NCI-H2196 (cell line): ENCODE results near the gene POLR2C.
"Not testable (repeated sequence)": the region's sequence is repeated elsewhere in the genome, so short reads cannot be mapped to it uniquely, and the experiment has no call there.

Experiments
- DNase-seq: peaks from one replicate; lab custom pipeline; 2025; ENCODE audit not compliant: unreplicated experiment; lab: John Stamatoyannopoulos, UW

The POLR2C gene

DNA sequence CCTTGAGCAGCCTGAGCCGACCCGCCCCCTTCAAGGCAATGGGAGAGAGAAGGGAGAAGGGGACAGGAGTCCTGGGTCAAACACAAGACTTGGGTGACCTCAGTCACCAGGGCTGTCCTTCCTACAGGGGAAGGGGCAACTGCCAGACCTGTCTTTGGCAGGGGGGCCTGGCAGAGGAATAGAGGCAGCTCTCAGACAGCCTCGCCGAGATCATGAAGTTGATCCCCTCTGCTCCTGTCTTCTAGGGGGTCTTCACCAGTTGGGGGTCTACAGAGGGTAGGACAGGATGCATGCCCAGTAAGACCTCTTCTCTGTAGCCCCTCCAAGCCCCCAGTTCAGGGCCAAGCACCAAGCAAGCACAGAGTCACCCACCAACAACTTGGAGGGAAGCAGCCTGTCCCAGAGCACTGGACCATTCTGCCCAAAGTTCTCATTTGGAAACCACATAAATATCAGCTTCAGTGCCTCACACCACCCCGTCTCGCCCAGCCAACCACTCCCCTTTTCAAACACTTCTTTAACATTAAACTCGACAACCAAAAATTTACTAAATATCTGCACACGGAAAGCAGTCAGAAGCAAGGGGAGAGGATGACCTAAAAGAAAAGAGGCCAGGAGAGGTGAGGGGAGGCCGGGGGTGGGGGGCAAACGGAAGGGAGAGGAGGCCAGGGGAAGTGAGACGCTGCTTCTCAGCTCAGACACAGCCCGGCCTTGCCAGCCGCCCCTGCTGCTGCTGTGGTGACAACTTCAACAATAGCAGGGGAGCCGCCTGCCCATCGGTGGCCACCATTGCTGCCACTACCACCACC lies 16.1 kb downstream of the POLR2C start:
- DNase-seq, result no peak

DNA sequence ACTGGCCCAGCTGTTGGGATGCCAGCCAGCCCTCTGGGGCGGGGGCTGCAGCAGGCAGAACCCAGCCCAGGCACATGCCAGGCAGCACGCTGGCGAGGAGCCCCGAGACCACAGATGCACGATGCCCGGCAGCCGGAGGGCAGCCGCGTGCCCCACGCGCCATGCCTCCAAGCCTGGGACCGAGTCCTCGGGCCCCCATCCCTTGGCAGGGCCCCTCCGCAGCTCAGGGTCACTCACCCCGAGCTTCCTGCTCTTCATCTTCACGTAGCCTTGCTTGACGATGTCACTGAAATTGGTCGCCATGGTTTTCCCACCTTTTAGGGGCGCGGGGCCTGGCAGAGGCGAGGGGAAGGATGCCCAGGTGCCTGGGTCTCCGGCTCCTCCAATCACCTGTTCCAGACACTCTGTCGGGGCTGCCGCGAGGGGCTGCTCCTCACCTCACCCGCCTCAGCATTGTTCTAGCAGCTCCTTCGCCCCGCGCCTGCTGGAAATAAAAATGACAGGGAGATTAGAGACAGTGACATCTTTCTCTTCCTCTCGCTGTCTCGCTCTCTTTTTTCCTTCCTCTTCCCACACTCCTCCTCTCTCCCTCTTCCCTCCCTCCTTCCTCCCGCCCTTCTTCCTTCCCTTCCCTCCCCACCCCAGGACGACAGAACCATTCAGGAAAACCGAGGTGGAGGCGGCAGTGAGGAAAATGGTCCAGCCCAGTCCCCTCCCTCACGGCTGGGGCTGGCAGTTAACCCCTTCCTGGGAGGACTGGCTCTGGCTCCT lies 16.9 kb downstream of the POLR2C start:
- no peak for DNase-seq

DNA sequence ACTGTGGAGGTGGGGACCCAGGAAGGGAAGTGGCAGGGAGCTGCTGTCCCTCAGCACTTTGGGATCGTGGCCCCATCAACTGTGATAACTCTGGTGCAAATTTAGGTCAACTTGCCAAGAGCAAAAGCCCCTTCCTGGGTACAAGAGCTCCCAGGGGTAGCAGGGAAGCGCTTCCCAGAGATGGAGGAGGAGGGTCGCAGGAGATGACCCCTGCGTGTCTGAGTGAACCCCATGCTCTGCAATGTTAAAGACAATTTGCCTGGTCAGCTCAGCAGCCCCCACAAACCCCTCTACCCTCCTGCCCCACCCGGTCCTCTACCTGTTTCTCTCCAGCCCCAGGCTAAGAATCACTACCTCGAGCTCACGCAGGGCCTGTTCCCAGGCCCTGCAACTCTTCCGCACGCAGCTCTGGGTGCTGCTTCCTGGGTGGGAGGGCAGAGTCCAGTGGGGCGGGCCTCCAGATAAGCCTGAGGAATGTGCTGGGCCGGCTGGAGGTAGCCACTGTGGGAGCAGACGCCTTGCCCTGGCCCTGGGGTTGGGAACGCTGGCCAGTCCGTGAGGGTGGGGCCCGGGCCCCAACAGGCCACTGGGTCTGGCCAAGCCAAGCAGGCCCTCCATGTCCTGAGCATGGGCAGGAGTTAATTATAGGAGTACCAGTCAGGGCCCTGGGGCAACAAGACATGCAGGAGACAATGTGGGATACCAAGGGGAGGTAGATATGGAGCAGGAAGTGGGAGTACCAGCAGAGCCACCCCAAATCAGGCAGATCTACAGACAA lies 17.7 kb downstream of the POLR2C start:
- no peak for DNase-seq

DNA sequence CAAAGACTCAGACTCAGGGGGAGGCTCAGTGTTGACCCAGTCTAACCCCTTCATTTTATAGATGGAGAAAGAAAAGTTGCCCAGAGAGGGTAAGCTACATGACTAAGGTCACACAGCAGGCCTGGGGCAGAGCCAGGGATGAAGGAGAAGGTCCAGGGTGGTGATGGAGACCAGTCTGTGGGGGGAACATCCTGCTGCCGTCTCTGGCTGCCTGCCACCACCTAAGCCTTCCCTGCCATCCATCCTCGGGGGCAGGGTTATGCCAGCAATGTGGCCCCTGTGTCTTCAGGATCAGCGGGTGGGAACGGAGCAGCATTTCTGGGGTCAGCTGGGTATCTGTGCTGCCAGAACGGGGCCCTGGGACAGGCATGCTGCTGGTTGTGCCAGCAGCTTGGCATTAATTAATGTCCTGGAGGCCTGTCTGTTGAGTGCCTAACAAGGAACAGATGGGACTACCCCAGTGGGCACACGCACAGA lies 18.3 kb downstream of the POLR2C start:
- no peak for DNase-seq

DNA sequence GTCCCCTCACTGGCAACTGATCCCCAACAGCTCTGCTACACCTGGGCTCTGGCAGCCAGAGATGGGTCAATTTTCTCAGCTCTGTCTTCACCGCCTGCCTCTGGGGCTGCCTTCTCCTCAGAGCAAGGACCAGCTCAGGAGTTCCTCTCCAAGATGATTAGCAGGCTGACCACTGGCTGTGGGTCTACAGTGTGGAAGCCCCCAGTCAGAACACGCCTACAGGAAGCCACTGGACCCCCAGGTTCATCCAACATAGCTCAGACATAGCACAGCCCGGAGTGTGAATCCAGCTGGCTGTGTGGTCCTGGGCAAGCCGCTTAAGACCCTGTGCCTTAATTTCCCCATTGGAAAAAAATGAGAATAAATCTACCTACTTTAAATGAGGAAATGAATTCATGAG lies 18.9 kb downstream of the POLR2C start:
- DNase-seq, result no peak

DNA sequence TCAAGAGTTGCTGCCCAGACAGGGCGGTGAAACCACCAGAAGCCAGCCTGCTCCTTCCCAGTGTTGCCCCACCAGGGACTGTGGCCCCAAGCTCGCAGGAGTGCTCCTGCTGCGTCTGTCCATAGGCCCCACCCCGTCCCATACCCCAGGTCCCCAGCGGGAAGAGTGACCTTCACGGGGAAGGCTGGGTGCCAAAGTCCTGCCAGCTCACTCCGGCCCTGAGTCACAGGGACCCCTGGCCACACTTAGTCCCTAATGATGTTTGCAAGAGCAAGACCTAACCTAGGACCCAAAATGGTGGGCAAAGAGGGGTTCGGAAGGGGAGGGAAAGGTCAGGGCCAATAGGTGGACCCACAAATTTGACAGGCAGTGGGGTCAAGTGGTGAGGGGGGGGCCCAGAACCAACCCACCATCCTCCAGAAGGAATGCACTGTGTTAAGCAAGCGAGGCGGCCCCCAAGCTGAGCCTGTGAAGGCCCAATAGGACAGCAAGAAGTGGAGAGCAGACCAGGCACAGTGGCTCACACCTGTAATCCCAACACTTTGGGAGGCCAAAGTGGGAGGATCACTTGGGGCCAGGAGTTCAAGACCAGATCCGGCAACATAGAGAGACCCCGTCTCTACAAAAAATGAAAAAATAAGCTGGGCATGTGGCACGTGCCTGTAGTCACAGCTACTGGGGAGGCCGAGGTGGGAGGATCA lies 20.5 kb downstream of the POLR2C start:
- DNase-seq, result no peak

DNA sequence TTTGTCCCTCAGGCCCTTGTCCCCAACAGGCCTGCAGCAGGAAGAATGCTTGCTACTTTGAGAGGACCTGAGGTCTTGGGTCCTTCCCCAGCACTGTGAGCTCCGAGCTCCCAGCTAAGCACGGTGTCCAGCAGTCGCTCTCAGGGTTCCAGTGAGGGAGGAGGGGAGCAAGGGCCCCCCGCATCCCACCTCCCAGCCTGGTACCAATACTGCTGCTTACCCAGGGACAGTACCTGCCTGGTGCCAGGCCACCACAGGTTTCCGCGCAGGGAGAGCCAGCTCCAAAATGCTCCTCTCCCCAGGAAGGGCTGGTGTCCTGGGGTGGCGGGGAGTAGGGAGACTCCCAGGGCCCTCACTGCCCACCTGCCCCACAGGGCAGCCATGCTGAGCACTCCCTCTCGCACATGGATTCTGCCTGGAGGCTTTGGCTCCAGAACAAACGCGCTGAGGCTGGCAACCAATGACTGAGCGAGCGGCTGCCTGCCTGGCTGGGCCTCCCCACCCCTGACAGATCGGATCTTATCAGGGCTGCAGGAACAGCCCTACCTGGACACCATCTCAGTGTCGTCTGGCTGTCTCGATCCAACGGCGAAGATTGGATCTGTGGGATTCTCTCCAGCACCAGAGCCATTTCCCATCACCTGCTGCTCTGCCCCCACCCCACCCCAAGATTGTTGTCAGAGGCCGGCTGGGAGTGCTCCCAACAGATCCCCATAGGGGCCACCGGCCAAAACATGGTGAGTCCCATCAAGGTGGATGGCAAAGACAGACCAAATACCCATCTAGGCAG lies 21.4 kb downstream of the POLR2C start:
- DNase-seq, result no peak

DNA sequence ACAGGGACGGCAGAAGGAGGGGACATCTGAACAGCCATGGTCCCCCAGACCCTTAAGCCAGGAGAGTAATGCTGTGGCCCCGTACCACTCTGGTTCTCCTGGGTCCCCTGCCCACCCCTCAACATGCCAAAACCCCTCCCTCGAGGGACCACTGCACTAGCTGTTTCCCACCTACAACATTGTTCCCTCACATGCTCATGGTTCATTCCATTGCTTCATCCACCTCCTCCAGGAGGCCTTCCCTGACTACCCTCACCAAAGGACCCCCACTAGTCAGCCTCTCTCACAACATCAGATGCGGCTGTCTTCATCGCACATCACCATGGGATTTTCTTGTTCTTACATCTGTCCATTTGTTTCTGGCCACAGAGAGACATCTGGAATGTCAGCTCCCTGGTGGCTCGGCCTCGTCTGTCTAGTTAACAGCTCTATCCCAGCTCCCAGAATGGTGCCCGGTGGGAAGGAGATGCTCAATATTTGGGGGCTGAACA lies 22.1 kb downstream of the POLR2C start:
- DNase-seq, result no peak

DNA sequence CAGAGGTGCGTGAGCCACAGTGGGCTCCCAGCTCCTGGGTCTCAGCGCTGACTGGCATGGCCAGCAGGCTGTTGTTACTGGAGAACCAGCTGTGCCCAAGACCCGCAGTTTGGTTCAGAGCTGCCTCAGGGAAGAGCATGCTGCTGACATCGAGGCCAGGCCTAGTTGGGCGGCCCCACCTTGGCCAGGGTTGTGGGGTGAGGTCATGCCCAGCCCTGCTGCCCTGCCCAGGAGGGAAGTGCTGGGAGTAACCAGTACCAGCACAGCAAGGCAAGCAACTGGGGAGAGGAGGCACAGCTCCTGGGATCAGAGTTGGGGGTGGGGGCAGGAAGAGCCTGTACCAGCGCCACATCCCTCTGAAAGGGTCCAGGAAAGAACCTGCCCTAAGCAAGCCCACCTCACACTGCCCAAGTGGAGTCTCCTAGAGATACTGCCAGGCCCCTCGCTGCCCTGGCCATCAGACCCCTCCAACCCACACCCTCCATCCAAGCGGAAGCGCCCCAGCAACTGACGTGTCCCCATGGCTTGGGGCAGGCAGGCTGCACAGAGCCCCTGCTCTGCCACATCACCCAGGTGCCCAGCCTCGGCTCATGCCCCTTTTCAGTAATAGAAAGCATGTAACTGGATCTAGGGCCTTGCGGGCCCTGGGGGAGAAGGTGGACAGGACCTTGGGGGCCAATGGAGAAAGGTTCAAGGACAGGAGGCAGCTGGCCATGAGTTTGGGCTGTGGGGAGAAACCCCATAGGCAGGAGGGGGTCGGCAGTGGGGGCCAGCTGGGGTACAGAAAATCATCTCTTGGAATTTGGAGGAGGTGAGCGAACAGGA lies 22.8 kb downstream of the POLR2C start:
- DNase-seq, result no peak

DNA sequence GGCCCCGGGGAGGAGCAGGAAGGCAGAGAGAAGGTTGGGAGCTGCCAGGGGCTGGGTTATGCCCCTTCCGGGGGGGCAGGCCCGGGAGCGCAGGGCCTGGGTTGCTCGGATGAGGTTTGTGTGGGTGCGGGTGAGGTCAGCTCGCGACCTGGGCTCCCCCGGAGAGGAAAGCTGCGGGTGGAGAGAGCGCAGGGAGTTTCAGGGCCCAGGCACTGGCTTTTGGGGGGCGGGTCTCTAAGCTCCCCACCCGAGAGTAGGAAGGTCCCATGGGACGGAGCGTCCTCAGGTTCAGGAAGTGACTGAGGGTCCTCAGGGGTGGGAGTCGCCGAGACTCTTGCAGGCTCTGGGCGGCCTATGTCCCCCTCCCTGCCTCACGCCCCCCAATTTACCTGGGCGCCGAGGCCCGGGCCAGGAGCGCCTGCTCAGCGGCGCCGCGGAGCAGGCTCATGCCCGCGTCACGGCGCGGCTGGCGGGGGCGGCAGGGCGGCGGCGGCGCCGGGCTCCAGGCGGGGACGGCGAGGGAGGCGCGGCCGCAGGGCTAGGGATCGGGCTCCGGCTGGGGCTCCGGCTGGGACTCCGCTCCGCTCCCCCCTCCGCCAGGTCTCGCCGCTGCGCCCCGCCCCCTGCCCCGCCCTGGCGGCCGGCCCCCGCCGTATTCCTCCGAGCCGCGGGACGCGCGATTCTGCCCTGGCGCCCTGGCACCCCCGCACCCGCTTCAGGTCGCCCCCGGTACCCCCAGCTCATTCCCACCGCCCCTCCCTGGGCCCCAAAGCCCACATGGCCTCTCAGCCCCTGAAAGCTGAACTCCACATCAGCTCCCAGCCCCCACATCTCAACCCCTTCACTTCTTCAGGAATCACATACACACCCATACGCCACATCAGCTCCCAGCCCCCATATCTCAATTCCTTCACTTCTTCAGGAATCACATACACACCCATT lies 23.7 kb downstream of the POLR2C start, which contains the start of gene DOK4:
Gene DOK4 (minus strand): TSS at position 578 of the 942 bp plus-strand sequence. CDS start 6,986 bp downstream, outside the sequence.
- peak; percentile 50 for DNase-seq

DNA sequence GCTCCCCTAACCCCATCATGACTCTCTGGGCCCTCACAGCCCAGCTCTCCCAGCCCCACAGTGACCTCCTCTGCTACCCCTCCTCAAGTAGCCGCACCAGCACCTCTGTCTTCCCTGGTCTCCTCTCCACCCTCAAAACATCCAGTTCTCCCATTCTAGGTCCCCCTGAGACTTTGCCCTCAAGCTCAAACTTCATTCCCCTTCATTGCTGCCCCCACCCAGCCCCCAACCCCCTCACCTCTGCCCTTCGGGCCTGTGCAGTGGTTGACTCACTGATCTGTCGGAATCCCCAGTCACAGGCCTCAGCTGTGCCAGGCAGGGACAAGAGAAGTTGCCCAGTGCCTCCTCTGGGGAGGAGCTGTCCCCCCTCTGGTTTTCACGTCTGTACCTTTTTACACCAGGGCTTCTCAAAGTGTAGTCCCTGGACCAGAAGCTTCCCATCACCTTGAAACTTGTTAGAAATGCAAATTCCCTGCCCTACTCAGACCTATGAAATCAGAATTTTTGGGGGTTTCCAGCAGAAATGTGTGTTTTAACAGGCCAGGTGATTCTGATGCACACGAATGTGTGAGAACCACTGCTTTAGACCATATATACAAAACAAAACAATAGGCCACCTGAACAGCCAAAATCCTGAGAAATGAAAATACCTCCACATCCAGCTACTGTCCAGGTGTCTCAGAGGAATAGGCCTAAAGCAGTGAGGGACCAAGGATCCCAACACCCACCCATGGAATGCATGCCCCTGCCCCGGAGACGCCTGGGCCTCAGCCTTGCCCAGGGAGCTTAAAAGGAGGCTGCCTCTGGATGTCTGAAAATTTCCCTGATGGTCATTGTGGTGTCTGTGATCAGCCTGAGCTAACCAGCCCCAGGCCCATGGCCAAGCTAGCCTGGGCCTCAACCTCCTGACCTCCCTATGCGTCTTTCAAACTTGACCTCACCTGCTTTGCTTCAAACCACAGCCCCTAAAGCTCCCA lies 24.7 kb downstream of the POLR2C start:
- no peak for DNase-seq

DNA sequence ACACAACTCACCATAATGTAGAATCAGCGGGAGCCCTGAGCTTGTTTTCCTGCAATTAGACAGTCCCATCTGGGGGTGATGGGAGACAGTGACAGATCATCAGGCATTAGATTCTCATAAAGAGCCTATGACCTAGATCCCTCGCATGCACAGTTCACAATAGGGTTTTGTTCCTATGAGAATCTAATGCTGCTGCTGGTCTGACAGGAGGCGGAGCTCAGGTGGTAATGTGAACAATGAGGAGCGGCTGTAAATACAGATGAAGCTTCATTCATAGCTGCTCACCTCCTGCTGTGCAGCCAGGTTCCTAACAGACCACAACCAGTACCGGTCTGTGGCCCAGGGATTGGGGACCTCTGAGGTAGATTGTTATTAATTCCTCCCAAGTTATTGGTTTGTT lies 26.8 kb downstream of the POLR2C start:
- DNase-seq, result no peak

DNA sequence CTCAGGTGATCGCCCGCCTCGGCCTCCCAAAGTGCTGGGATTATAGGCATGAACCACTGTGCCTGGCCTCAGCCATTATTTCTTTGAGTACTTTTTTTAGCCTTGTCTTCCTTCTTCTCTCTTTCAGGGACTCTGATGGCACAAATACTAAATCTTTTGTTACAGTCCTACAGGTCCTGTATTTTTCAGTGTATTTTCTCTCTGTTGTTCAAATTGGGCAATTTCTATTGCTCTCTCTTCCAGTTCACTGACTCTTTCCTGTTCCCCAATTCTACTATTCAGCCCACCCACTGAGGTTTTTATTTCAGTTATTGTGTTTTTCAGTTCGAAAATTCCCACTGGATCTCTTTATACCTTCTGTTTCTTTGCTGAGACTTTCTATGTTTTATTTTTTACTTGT lies 31.3 kb downstream of the POLR2C start:
- DNase-seq, result no peak

DNA sequence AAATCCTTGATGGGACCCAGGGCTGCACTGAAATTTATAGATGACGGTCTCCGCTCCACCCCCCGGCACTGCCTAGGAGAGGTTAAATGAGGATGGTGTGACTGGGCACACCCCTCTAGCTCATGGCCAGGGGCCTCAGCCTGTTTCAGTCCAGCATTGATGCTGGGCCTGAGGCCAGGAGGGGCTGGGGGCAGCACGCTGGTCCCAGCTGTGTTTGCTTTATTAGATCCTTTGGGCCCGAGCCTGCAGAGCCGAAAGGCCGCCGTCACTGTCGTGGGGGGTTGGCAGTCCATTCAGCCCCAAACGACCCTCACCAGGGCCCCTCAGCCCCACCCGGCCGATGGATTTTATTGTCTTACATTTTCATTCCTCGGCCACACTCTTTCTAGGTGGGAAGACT lies 34.6 kb downstream of the POLR2C start:
- no peak for DNase-seq

DNA sequence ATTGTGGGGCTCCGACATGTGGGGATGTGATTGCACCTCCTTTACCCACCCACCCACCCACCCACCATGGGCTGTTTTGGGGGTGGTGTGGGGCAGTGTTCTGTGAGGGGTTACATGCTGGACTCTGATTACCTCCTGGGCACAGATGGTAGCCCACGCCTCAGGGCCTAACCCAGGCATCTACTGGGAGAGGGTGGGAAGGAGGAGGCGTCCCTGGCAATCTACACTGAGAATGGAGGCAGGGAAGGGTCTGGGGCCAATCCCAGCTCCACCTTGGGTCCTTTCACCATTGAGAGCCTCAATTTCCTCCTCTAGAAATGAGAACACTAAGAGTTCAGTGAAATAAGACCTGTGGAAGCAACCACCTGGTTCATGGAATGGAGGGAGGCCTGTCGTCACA lies 35.6 kb downstream of the POLR2C start:
- DNase-seq, result no peak

DNA sequence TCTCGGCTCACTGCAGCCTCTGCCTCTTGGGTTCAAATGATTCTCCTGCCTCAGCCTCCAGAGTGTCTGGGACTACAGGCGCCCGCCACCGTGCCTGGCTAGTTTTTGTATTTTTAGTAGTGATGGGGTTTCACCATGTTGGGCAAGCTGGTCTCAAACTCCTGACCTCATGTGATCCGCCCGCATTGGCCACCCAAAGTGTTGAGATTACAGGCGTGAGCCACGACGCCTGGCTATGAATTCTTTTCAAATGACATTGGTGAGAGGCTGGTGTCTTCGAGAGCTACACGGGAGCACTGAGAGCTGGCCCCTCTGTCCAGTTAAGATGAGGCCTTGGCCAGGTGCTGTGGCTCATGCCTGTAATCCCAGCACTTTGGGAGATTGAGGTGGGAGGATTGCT lies 37.5 kb downstream of the POLR2C start:
- not testable (repeated sequence) for DNase-seq
